Common myeloid progenitor, CD34-positive (primary cell): ENCODE measurements around the gene NUDT17.

Experiments used
- CTCF ChIA-PET: fragments of 350-600 bp; sonication (Branson Sonifier 250); formaldehyde crosslinking; loops from one replicate; lab custom pipeline; 2021; ENCODE audit warnings: antibody characterized with exemption; lab: Charles Lee
- POLR2A ChIA-PET: fragments of 350-600 bp; sonication (Branson Sonifier 250); formaldehyde crosslinking; loops from one replicate; lab custom pipeline; 2021; ENCODE audit warnings: antibody characterized with exemption; lab: Charles Lee
- DNase-seq, 3 donors: peaks; one replicate each; pipeline versions ENCODE4 v3.0.0 to v3.0.0-alpha.2; 2013
- H3K27ac ChIP-seq, 2 experiments: 1 replicate in 1 of 2; 2 replicates in 1 of 2; pipeline ENCODE4 v1.7.0; 2013; ENCODE audit warnings: inconsistent platforms in 2 of 2, low read length in 2 of 2, mild to moderate bottlenecking in 2 of 2, low read depth in 1 of 2, moderate library complexity in 1 of 2; ENCODE audit not compliant: severe bottlenecking in 2 of 2, insufficient read depth in 1 of 2, poor library complexity in 1 of 2
- H3K27me3 ChIP-seq, 5 experiments: replicated peaks in 2 of 5; 1 replicate in 3 of 5; 2 replicates in 2 of 5; pipeline versions ENCODE4 v1.6.1 to v1.7.0; 2013; ENCODE audit warnings: low read length in 4 of 5, mild to moderate bottlenecking in 2 of 5, moderate library complexity in 2 of 5, inconsistent platforms in 1 of 5; ENCODE audit not compliant: insufficient read depth in 5 of 5, control insufficient read depth in 4 of 5
- H3K36me3 ChIP-seq, 4 experiments: 1 replicate in 2 of 4; 2 replicates in 2 of 4; pipeline versions ENCODE4 v1.6.1 to v1.7.0; 2013; ENCODE audit warnings: low read length in 3 of 4, control low read depth in 1 of 4, mild to moderate bottlenecking in 1 of 4; ENCODE audit not compliant: control insufficient read depth in 4 of 4, insufficient read depth in 4 of 4
- H3K4me1 ChIP-seq, 4 experiments: 1 replicate in 3 of 4; 2 replicates in 1 of 4; pipeline versions ENCODE4 v1.6.1 to v1.7.1; 2013; ENCODE audit warnings: low read length in 3 of 4, mild to moderate bottlenecking in 3 of 4, control low read depth in 1 of 4, inconsistent platforms in 1 of 4, moderate library complexity in 1 of 4; ENCODE audit not compliant: control insufficient read depth in 4 of 4, insufficient read depth in 4 of 4; ENCODE audit errors: control extremely low read depth in 1 of 4
- H3K4me3 ChIP-seq, 7 experiments: 1 replicate in 4 of 7; 2 replicates in 3 of 7; pipeline versions ENCODE4 v1.5.1 to v1.7.0; 2013; ENCODE audit warnings: mild to moderate bottlenecking in 7 of 7, low read length in 6 of 7, moderate library complexity in 6 of 7, inconsistent platforms in 2 of 7, low read depth in 2 of 7, control low read depth in 1 of 7; ENCODE audit not compliant: insufficient read depth in 4 of 7, control insufficient read depth in 1 of 7; ENCODE audit errors: extremely low read depth in 1 of 7
- H3K9me3 ChIP-seq, 5 experiments: 1 replicate in 4 of 5; 2 replicates in 1 of 5; pipeline versions ENCODE4 v1.6.1 to v1.7.1; 2013; ENCODE audit warnings: low read length in 4 of 5, mild to moderate bottlenecking in 2 of 5, inconsistent platforms in 1 of 5, low read depth in 1 of 5, moderate library complexity in 1 of 5; ENCODE audit not compliant: control insufficient read depth in 4 of 5, insufficient read depth in 2 of 5; ENCODE audit errors: control extremely low read depth in 1 of 5
- WGBS: methylation state at CpG from one replicate; pipeline ENCODE4 v1.1.5; 2013; ENCODE audit not compliant: insufficient coverage; 5-methylcytosine and 5-hydroxymethylcytosine counted together

The NUDT17 gene

DNA sequence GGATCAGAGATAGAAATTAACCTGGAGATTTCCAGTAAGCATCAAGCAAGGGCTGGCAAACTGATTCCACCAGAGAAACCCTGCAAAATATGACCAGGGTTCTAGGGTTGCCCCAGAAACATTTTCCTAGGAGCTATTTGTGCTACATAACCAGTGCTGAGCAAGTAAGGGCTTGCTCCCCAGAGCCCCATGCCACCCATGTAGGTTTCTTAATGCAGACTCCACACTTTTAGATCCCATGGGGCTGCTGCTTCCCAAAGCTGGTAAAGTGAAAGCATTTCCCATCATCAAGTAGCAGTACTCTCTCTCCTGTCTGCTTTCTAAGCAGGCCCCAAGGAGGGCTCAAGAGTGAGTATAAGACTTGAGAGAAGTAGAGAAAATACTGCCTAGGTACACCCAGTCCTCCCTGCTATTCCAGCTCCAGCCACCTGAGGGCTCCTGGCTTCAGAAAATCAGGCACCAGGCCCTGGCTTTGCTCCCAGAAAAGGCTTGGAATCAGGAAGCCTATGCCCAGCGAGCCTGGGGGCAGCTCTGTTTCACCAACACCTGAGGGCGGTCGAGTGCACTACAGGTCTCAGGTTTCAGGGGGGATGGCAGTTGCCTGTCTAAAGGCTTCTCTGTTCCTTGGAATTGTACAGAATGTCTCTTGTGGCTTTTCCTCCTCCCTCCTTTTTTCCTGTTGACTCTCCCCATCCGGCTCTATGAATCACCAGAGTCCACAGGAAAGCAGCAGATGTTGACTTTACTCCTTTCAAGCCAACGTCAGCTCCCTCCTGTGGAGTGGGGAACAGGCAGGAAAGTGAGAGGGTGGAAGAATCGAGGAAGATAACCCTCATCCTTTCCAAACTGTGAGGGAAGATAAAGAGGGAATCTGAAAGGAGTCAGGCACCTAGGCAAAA lies 46.4 kb downstream of the NUDT17 start:
- H3K27me3 ChIP-seq: no peaks in the 10 kb centered on the region
- H3K4me3 ChIP-seq: peak overlapping the region in 1 of 7 experiments; percentile 3
- H3K9me3 ChIP-seq: no peaks in the 10 kb centered on the region
- H3K4me1 ChIP-seq: peaks cover 0 to 15% (median 9%) of the 10 kb centered on the region in 4 experiments
- H3K36me3 ChIP-seq: no peaks in the 10 kb centered on the region
- ChIA-PET POLR2A (interaction anchor here (0.6 to 1.7 kb wide), 3 partner anchors 22 to 33 kb away, joined by 3 read pairs; partner anchors contain the start of genes PEX11B and PIAS3), CTCF (interaction anchor here (0.5 to 4.7 kb wide), 25 partner anchors 9 to 152 kb away, joined by 3 to 53 read pairs (median 4); partner anchors contain the start of genes ANKRD34A, HJV, ITGA10 and NUDT17)
- peak; percentile 78 to 80 (median 80) for DNase-seq
- WGBS: 0% methylated on average over 4 of the region's 6 CpGs
- H3K27ac ChIP-seq: peak overlapping the region in 1 of 2 experiments; percentile 10

DNA sequence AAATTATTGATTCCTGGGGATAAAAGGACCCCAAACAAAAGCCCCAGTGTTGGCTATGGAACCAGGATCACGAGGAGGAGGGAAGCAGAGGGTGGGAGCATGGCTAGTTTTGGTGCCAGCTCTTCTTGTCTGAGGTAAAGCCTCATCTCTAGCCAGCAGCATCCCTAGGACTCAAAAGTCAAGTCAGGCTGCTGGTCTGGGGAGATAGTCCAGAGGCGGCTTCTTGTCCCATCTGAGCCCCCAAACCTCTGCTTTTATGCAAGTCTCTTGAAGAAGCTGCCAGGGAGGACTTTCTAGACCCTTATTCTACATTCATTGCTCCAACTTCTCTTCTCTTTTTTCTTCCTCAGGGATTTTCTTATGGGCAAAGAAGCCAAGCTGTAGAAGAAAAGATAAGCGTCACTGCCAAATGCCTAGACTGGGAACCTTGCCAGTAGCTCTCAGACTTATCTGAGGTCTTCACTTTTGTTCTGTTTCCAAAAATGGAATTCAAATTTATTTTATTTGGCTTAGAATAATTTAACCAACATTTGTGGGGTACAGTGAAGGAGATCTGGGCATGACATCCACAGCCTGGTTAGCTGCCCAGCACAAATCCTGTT lies 47.2 kb downstream of the NUDT17 start:
- WGBS: 78% methylated on average over 3 of the region's 3 CpGs
- H3K36me3 ChIP-seq: no peaks in the 10 kb centered on the region
- no peak overlapping the region for H3K27ac ChIP-seq
- CTCF ChIA-PET: interaction anchor here (0.6 to 4.7 kb wide), 24 partner anchors 8 to 144 kb away, joined by 3 to 53 read pairs (median 5); partner anchors contain the start of genes HJV, ITGA10, NUDT17 and PIAS3
- POLR2A ChIA-PET: interaction anchor here (0.7 to 1.7 kb wide), 3 partner anchors 22 to 52 kb away, joined by 3 to 5 read pairs (median 3); partner anchors contain the start of gene PEX11B
- no peaks in the 10 kb centered on the region for H3K9me3 ChIP-seq
- H3K27me3 ChIP-seq: no peaks in the 10 kb centered on the region
- H3K4me3 ChIP-seq: no peak overlapping the region
- DNase-seq: peak; percentile 31 to 49 (median 48)
- peaks cover 0 to 15% (median 9%) of the 10 kb centered on the region in 4 experiments for H3K4me1 ChIP-seq

DNA sequence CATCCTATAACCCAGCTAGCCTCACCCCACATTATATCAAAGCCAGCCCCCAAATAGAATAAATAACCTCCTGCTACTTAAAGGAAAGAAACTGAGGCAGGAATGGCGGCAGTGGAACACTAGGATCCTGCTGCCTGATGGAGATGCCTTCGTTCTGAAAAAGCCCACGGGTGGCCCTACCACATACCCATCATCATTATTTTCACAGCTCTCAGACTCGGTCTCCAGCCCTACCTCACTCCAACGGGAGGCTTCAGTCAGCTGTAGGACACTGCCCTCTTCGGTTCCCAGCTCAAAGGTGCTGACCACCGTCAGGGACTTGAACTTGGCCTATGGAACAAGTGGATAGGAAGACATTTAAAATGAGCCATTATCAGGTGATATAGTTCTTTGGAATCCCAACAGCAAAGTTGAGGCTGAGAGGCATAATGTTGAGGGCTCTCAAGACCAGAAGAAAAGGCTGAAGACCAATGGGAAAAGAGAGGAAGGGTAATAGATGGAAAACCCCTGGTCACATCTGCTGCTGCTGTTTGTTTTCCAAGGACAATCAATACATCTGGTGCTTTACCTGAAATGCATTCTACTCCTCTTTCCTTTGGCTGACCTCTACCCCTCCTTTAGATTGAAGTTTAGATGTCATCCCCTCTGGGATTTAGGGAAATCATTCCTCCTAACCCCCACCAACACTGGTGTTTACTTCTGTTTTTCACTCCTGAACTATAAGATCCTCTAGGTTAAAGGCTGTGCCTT lies 48.1 kb downstream of the NUDT17 start:
- Histone ChIP-seq H3K4me3 (no peak overlapping the region), H3K36me3 (no peaks in the 10 kb centered on the region), H3K27me3 (no peaks in the 10 kb centered on the region), H3K4me1 (peaks cover 0 to 15% (median 9%) of the 10 kb centered on the region in 4 experiments), H3K27ac (no peak overlapping the region), H3K9me3 (no peaks in the 10 kb centered on the region)
- ChIA-PET POLR2A (interaction anchor here (0.7 to 1.7 kb wide), 3 partner anchors 21 to 51 kb away, joined by 3 to 5 read pairs (median 3); partner anchors contain the start of gene PEX11B), CTCF (interaction anchor here (0.6 to 4.7 kb wide), 12 partner anchors 13 to 143 kb away, joined by 3 to 53 read pairs (median 5); partner anchors contain the start of genes ITGA10, NUDT17 and PIAS3)
- WGBS: 90% methylated on average over 6 of the region's 7 CpGs
- no peak for DNase-seq

DNA sequence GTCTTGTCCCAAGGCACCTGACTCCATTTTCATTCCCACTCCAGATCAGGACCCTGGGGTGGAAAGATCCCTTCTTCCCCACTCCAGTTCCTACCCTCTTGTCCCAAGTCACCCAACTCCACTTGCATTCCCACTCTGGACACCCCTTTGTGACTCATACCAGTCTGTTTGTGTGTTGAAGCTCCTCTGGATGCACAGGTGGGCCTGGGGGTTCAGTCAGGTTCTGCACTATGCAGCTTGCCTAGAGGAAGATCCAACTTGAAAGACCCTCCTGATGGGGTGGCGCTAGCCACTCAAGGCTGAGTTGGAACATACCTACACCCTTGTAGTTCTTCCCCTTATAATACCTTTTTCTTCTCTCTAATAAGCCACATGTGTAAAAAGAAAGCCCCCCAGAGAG lies 50.0 kb downstream of the NUDT17 start:
- H3K36me3 ChIP-seq: no peaks in the 10 kb centered on the region
- ChIA-PET CTCF (interaction anchor here (1.0 to 2.7 kb wide), 10 partner anchors 9 to 51 kb away, joined by 3 to 13 read pairs (median 4); partner anchors contain the start of genes ITGA10, NUDT17 and RBM8A), POLR2A (interaction anchor here (0.6 kb wide), 1 partner anchor 10 kb away, joined by 6 read pairs; no protein-coding TSS in a partner anchor)
- H3K4me1 ChIP-seq: peaks cover 0 to 15% (median 9%) of the 10 kb centered on the region in 4 experiments
- no peaks in the 10 kb centered on the region for H3K9me3 ChIP-seq
- DNase-seq: no peak
- no peaks in the 10 kb centered on the region for H3K27me3 ChIP-seq
- WGBS: 100% methylated on average over 1 of the region's 1 CpG
- H3K4me3 ChIP-seq: no peak overlapping the region
- H3K27ac ChIP-seq: no peak overlapping the region

DNA sequence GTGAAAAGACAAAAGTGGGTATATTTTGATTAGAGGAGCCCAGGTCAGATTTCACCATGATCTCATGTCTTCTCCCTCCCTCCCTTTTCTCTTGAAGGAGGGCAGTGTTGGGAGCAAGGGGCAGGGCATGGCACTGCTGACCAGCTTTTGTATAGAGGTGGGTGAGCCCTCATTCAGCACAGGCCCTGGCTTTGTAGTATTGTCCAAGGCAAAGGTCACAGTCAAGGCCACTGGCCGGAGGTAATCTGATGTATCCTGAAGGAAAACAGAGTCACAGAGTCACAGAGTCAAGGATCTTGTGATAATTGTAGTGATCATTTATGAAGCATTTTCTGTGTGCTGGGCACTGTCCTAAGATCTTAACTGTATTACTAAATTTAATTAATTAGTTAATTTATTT lies 52.5 kb downstream of the NUDT17 start:
- H3K4me1 ChIP-seq: peaks cover 0 to under 1% (median 0%) of the 10 kb centered on the region in 4 experiments
- POLR2A ChIA-PET: no interaction called here
- no peak for DNase-seq
- CTCF ChIA-PET: interaction anchor here (1.2 to 2.4 kb wide), 2 partner anchors 8 to 12 kb away, joined by 3 to 21 read pairs; partner anchors contain the start of gene ITGA10
- H3K4me3 ChIP-seq: no peak overlapping the region
- no peaks in the 10 kb centered on the region for H3K9me3 ChIP-seq
- WGBS: 80% methylated on average over 1 of the region's 1 CpG
- H3K27ac ChIP-seq: no peak overlapping the region
- peaks cover 0 to 2% (median 0%) of the 10 kb centered on the region in 5 experiments for H3K27me3 ChIP-seq
- no peaks in the 10 kb centered on the region for H3K36me3 ChIP-seq
